GM12872 (cell line): ENCODE results near the gene HINT2.

ENCODE experiments used
- CTCF ChIP-seq: IDR thresholded peaks from 3 replicates; pipeline ENCODE4 v1.5.1; 2011; ENCODE audit warnings: low read depth, mild to moderate bottlenecking, low read length, moderate library complexity; ENCODE audit not compliant: insufficient read depth

The HINT2 gene

GRCh38 chr9:35856882-35857281 lies 42.0 kb upstream of the HINT2 start:
- no peak for TF ChIP-seq CTCF

- no peak for TF ChIP-seq CTCF
Measured at GRCh38 chr9:35856206-35856605, 41.4 kb upstream of the HINT2 start.

GRCh38 chr9:35854091-35854762 lies 39.4 kb upstream of the HINT2 start:
- no peak for TF ChIP-seq CTCF

- no peak for TF ChIP-seq CTCF
Measured at GRCh38 chr9:35852876-35853865, 38.3 kb upstream of the HINT2 start.

GRCh38 chr9:35852267-35852815 lies 37.5 kb upstream of the HINT2 start:
- no peak for TF ChIP-seq CTCF

- TF ChIP-seq CTCF, result no peak
Measured at GRCh38 chr9:35847792-35848572, 33.1 kb upstream of the HINT2 start.
